ENCODE data around the gene SOX5. TPM values are rescaled to one million over a fixed set of nuclear protein-coding genes. Genes with fewer than 3 reads are reported as not detected.

Gene SOX5
- total and polyA plus RNA-seq, 2 experiments from 2014 or later, result 1.0 to 4.7 TPM

DNA sequence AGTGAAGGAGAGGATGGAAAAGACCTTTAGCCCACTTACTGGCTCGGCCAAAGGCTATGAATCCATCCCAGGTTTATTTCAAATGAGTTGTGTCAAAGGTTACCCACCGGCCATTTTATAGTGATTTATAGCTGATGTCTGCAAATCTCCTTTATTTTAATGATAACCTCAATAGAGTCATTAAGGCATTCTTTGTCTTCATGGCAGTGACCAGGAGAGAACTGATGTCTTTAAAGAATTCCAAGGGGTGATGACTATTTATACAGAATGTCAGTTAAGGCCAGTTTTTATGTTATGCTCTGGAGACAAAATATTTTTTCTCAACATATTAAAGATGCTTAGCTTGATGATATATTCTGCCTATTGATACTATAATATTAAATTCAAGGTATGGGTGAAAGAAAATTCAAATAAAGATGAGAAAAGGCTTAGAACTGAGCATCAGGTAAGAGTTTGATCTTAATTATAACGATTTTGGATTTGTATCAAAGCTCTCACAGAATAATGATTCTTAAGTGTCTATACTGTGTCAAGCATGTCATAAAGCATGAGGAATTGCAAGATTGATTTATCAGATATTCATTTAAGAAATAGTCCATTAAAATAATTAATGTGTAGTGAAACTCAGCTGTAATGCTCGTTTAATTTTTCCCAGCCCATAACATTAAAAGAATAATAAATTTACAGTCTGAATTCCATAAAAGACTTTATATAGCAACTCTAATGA lies 361.5 kb downstream of the SOX5 start:
- no peak for ATAC-seq
- DNase-seq (ENCODE audit: low spot score), result no peak
- H3K27me3 ChIP-seq (ENCODE audit: insufficient read depth), result no peaks in the 10 kb centered on the region
- Mint-ChIP-seq H3K27me3 (ENCODE audit: insufficient read depth, low read depth, poor library complexity) (no peaks in the 10 kb centered on the region), H3K4me1 (peaks cover 18% of the 10 kb centered on the region), H3K36me3 (ENCODE audit: low read depth) (no peaks in the 10 kb centered on the region; the same call in 2 of the 3 replicates), H3K27ac (no peak overlapping the region), H3K4me3 (no peak overlapping the region), H3K9me3 (no peaks in the 10 kb centered on the region)
- no peak overlapping the region for H3K27ac ChIP-seq (ENCODE audit: low read depth)
- H4K20me1 ChIP-seq (replicated peaks; ENCODE audit: insufficient read depth), result no peaks in the 10 kb centered on the region
- no peaks in the 10 kb centered on the region for H3K9me2 ChIP-seq (ENCODE audit: insufficient read depth)
- H3K4me2 ChIP-seq, result no peak overlapping the region
- no peak overlapping the region for H3K4me3 ChIP-seq
- H3K79me2 ChIP-seq (replicated peaks; ENCODE audit: insufficient read depth), result no peaks in the 10 kb centered on the region
- H3F3A ChIP-seq (replicated peaks; ENCODE audit: low read depth), result no peaks in the 10 kb centered on the region
- TF ChIP-seq, protein P1, sequence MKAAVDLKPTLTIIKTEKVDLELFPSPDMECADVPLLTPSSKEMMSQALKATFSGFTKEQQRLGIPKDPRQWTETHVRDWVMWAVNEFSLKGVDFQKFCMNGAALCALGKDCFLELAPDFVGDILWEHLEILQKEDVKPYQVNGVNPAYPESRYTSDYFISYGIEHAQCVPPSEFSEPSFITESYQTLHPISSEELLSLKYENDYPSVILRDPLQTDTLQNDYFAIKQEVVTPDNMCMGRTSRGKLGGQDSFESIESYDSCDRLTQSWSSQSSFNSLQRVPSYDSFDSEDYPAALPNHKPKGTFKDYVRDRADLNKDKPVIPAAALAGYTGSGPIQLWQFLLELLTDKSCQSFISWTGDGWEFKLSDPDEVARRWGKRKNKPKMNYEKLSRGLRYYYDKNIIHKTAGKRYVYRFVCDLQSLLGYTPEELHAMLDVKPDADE (IDR thresholded peaks at IDR 0.05), result no peak
- no peak for TF ChIP-seq JUNB (IDR thresholded peaks at IDR 0.05; ENCODE audit: unreplicated experiment)
- no peak for TF ChIP-seq CREB1 (CRISPR knock-in tag; IDR thresholded peaks at IDR 0.05; ENCODE audit: low read depth)
- TF ChIP-seq ZNF331 (CRISPR knock-in tag; IDR thresholded peaks at IDR 0.05; ENCODE audit: low read depth), result no peak
- TF ChIP-seq ZNF114 (CRISPR knock-in tag; IDR thresholded peaks at IDR 0.05), result no peak
- TF ChIP-seq STAT1 (IDR thresholded peaks at IDR 0.05; ENCODE audit: unreplicated experiment), result no peak
- TF ChIP-seq REST (IDR thresholded peaks at IDR 0.05; ENCODE audit: unreplicated experiment), result no peak
- TF ChIP-seq EZH2phosphoT487 (IDR thresholded peaks at IDR 0.05; ENCODE audit: unreplicated experiment), result no peak
- no peak for TF ChIP-seq POLR2AphosphoS5 (IDR thresholded peaks at IDR 0.05; ENCODE audit: low read depth)
- TF ChIP-seq CTCF (conservative IDR thresholded peaks at IDR 0.05; ENCODE audit: low read depth in 2 of 2), result no peak
- TF ChIP-seq EZH2 (IDR thresholded peaks at IDR 0.05; ENCODE audit: low read depth, unreplicated experiment), result no peak
- TF ChIP-seq, protein P2, sequence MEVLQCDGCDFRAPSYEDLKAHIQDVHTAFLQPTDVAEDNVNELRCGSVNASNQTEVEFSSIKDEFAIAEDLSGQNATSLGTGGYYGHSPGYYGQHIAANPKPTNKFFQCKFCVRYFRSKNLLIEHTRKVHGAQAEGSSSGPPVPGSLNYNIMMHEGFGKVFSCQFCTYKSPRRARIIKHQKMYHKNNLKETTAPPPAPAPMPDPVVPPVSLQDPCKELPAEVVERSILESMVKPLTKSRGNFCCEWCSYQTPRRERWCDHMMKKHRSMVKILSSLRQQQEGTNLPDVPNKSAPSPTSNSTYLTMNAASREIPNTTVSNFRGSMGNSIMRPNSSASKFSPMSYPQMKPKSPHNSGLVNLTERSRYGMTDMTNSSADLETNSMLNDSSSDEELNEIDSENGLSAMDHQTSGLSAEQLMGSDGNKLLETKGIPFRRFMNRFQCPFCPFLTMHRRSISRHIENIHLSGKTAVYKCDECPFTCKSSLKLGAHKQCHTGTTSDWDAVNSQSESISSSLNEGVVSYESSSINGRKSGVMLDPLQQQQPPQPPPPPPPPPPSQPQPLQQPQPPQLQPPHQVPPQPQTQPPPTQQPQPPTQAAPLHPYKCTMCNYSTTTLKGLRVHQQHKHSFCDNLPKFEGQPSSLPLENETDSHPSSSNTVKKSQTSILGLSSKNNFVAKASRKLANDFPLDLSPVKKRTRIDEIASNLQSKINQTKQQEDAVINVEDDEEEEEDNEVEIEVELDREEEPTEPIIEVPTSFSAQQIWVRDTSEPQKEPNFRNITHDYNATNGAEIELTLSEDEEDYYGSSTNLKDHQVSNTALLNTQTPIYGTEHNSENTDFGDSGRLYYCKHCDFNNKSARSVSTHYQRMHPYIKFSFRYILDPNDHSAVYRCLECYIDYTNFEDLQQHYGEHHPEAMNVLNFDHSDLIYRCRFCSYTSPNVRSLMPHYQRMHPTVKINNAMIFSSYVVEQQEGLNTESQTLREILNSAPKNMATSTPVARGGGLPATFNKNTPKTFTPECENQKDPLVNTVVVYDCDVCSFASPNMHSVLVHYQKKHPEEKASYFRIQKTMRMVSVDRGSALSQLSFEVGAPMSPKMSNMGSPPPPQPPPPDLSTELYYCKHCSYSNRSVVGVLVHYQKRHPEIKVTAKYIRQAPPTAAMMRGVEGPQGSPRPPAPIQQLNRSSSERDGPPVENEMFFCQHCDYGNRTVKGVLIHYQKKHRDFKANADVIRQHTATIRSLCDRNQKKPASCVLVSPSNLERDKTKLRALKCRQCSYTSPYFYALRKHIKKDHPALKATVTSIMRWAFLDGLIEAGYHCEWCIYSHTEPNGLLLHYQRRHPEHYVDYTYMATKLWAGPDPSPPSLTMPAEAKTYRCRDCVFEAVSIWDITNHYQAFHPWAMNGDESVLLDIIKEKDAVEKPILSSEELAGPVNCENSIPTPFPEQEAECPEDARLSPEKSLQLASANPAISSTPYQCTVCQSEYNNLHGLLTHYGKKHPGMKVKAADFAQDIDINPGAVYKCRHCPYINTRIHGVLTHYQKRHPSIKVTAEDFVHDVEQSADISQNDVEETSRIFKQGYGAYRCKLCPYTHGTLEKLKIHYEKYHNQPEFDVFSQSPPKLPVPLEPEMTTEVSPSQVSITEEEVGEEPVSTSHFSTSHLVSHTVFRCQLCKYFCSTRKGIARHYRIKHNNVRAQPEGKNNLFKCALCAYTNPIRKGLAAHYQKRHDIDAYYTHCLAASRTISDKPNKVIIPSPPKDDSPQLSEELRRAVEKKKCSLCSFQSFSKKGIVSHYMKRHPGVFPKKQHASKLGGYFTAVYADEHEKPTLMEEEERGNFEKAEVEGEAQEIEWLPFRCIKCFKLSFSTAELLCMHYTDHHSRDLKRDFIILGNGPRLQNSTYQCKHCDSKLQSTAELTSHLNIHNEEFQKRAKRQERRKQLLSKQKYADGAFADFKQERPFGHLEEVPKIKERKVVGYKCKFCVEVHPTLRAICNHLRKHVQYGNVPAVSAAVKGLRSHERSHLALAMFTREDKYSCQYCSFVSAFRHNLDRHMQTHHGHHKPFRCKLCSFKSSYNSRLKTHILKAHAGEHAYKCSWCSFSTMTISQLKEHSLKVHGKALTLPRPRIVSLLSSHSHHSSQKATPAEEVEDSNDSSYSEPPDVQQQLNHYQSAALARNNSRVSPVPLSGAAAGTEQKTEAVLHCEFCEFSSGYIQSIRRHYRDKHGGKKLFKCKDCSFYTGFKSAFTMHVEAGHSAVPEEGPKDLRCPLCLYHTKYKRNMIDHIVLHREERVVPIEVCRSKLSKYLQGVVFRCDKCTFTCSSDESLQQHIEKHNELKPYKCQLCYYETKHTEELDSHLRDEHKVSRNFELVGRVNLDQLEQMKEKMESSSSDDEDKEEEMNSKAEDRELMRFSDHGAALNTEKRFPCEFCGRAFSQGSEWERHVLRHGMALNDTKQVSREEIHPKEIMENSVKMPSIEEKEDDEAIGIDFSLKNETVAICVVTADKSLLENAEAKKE (CRISPR knock-in tag; IDR thresholded peaks at IDR 0.05), result no peak
- no peak for TF ChIP-seq NANOG (IDR thresholded peaks at IDR 0.05; ENCODE audit: borderline replicate concordance)
- H3K4me1 ChIP-seq (ENCODE audit: insufficient read depth), result peaks cover 12% of the 10 kb centered on the region; the same call in 1 of the 2 replicates
- H3K36me3 ChIP-seq (ENCODE audit: insufficient read depth), result no peaks in the 10 kb centered on the region
- no peak overlapping the region for H2AFZ ChIP-seq
